Loucy (cell line): ENCODE data around the gene NEDD4L.

ENCODE experiments used
- H2AFZ ChIP-seq: fragments of 200-600 bp; sonication (generic); 2 replicates; pipeline ENCODE4 v1.6.0; 2016; ENCODE audit warnings: antibody characterized with exemption, mild to moderate bottlenecking, low read length, moderate library complexity
- H3F3A ChIP-seq: fragments of 200-600 bp; 2 replicates; pipeline ENCODE4 v1.6.0; 2016; ENCODE audit warnings: antibody characterized with exemption, low read depth, mild to moderate bottlenecking
- H3K27me3 ChIP-seq: fragments of 200-600 bp; sonication (generic); 2 replicates; pipeline ENCODE4 v1.6.1; 2014; ENCODE audit warnings: low read length, mild to moderate bottlenecking; ENCODE audit not compliant: insufficient read depth, poor library complexity, severe bottlenecking
- H3K36me3 ChIP-seq: fragments of 200-600 bp; sonication (generic); 2 replicates; pipeline ENCODE4 v1.6.1; 2016; ENCODE audit warnings: low read length; ENCODE audit not compliant: insufficient read depth
- H3K4me1 ChIP-seq: fragments of 200-600 bp; sonication (generic); 2 replicates; pipeline ENCODE4 v1.5.1; 2014; ENCODE audit warnings: low read length, mild to moderate bottlenecking; ENCODE audit not compliant: insufficient read depth, poor library complexity, severe bottlenecking
- H3K4me2 ChIP-seq: fragments of 200-600 bp; sonication (generic); 2 replicates; pipeline ENCODE4 v1.6.0; 2014; ENCODE audit warnings: antibody characterized with exemption, low read length, low read depth, mild to moderate bottlenecking; ENCODE audit not compliant: poor library complexity, severe bottlenecking
- H3K4me3 ChIP-seq: fragments of 200-600 bp; sonication (generic); 2 replicates; pipeline ENCODE4 v1.5.1; 2014; ENCODE audit warnings: low read length, mild to moderate bottlenecking, mixed read lengths; ENCODE audit not compliant: poor library complexity, severe bottlenecking
- H3K79me2 ChIP-seq: fragments of 200-600 bp; sonication (generic); 2 replicates; pipeline ENCODE4 v1.6.1; 2014; ENCODE audit warnings: low read length; ENCODE audit not compliant: insufficient read depth
- H3K9ac ChIP-seq: fragments of 200-600 bp; sonication (generic); 2 replicates; pipeline ENCODE4 v1.6.0; 2014; ENCODE audit warnings: mild to moderate bottlenecking, low read depth, low read length, moderate library complexity; ENCODE audit not compliant: poor library complexity, severe bottlenecking
- H3K9me2 ChIP-seq: fragments of 200-600 bp; sonication (generic); replicated peaks from 2 replicates; pipeline ENCODE4 v1.6.1; 2016; ENCODE audit warnings: low read depth, low read length, mixed read lengths
- H3K9me3 ChIP-seq: fragments of 200-600 bp; sonication (generic); 2 replicates; pipeline ENCODE4 v1.6.1; 2014; ENCODE audit warnings: mild to moderate bottlenecking, antibody characterized with exemption, low read length, low read depth; ENCODE audit not compliant: insufficient read depth
- H4K20me1 ChIP-seq: fragments of 200-600 bp; sonication (generic); 2 replicates; pipeline ENCODE4 v1.6.0; 2014; ENCODE audit warnings: antibody characterized with exemption, low read length, mild to moderate bottlenecking; ENCODE audit not compliant: insufficient read depth, poor library complexity, severe bottlenecking
- EZH2phosphoT487 ChIP-seq: fragments of 200-600 bp; IDR thresholded peaks from 2 replicates; pipeline ENCODE4 v1.6.1; 2018; ENCODE audit warnings: antibody characterized with exemption, mild to moderate bottlenecking, moderate library complexity, borderline replicate concordance
- TF ChIP-seq, protein P1 (sequence below): fragments of 200-600 bp; sonication (generic); conservative IDR thresholded peaks from 2 replicates; pipeline ENCODE4 v1.5.1; 2014; ENCODE audit warnings: mild to moderate bottlenecking, antibody characterized with exemption, low read length

Gene NEDD4L

DNA sequence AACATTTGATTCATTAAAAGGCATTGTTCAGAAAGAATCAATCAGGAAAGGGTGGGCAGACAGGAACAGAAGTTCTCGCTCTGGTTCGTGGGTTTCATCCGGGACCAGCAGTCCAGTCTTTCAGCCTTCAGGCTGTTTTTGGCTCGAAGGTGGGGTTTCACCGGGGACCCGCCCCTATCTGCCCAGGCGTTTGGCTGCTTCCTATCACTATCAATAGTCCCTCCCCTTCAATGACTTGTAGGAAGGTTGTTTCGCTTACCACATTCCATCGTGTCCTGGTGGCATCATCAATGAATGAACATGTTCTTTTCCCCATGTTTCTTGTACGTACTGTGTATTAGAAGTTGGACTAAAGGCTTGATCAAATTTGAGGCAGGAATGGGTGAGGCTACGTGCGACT, 130.3 kb downstream of the NEDD4L start:
- Histone ChIP-seq H3K36me3 (no peaks in the 10 kb centered on the region), H3K27me3 (no peaks in the 10 kb centered on the region), H4K20me1 (no peaks in the 10 kb centered on the region), H3K9me3 (no peaks in the 10 kb centered on the region), H3K4me3 (no peak overlapping the region), H2AFZ (no peak overlapping the region), H3K9ac (no peak overlapping the region), H3K79me2 (no peaks in the 10 kb centered on the region), H3K9me2 (no peaks in the 10 kb centered on the region), H3K4me2 (no peak overlapping the region), H3F3A (no peaks in the 10 kb centered on the region), H3K4me1 (no peaks in the 10 kb centered on the region)
- no peak for TF ChIP-seq EZH2phosphoT487
- TF ChIP-seq, protein P1, sequence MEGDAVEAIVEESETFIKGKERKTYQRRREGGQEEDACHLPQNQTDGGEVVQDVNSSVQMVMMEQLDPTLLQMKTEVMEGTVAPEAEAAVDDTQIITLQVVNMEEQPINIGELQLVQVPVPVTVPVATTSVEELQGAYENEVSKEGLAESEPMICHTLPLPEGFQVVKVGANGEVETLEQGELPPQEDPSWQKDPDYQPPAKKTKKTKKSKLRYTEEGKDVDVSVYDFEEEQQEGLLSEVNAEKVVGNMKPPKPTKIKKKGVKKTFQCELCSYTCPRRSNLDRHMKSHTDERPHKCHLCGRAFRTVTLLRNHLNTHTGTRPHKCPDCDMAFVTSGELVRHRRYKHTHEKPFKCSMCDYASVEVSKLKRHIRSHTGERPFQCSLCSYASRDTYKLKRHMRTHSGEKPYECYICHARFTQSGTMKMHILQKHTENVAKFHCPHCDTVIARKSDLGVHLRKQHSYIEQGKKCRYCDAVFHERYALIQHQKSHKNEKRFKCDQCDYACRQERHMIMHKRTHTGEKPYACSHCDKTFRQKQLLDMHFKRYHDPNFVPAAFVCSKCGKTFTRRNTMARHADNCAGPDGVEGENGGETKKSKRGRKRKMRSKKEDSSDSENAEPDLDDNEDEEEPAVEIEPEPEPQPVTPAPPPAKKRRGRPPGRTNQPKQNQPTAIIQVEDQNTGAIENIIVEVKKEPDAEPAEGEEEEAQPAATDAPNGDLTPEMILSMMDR: no peak

DNA sequence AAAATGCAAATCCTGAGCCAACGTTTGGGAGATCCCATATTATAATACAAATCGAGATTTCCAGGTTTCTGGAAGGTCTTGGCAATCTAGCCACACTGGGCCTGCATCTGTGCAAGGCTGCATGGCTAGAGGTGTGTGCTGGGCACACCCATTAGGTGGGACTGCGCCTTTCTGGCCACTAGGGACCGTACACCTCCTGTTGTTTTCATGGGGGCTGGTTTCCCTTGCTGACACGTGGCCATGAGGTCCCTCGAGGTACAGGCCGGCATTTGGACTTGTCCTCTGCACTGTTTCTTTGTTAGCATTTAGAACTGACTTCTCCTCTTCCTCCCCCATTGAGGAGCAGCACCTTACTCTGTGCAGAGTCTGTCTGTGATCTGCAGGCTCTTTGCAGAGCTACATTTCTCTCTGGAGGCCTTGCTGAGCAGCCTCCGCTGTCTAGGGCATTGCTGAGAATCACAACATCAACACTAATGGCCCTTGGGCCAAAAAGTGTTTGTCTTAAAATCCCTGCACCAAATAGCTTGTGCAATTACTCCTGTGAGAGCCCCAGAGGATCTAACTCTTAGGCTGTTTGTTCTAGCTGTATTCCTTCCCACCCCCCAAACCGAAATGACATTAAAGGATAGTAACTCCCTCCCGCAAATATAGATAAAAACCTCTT, 131.2 kb downstream of the NEDD4L start:
- no peaks in the 10 kb centered on the region for H3K9me3 ChIP-seq
- H3K4me3 ChIP-seq: no peak overlapping the region
- no peaks in the 10 kb centered on the region for H3K9me2 ChIP-seq
- H2AFZ ChIP-seq: no peak overlapping the region
- no peaks in the 10 kb centered on the region for H3K4me1 ChIP-seq
- H3K79me2 ChIP-seq: no peaks in the 10 kb centered on the region
- no peak overlapping the region for H3K9ac ChIP-seq
- TF ChIP-seq, protein P1: no peak; the same call in 1 of the 2 replicates
- TF ChIP-seq EZH2phosphoT487: no peak
- H3K36me3 ChIP-seq: no peaks in the 10 kb centered on the region
- no peaks in the 10 kb centered on the region for H4K20me1 ChIP-seq
- no peak overlapping the region for H3K4me2 ChIP-seq
- no peaks in the 10 kb centered on the region for H3K27me3 ChIP-seq
- no peaks in the 10 kb centered on the region for H3F3A ChIP-seq

DNA sequence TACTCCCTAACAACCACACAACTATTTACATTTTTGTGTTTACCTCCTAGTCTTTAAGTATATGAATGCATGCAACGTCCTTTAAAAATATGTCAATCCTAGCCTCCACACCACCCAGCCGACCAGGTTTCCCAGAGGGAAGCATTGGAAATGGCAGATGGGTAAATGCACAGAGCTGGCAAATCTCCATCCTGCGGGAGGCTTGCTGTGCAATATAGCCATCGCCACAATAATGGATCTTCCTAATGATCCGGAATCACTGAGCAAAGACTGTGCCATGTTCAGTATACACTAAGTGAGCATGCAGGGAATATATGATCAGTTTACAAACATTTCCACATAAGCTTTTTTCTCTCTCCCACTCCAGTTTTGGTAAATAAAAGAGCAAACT, 131.8 kb downstream of the NEDD4L start:
- Histone ChIP-seq H3K36me3 (no peaks in the 10 kb centered on the region), H3K9ac (no peak overlapping the region), H3F3A (no peaks in the 10 kb centered on the region), H3K4me3 (no peak overlapping the region), H4K20me1 (no peaks in the 10 kb centered on the region), H3K27me3 (no peaks in the 10 kb centered on the region), H3K9me3 (no peaks in the 10 kb centered on the region), H3K79me2 (no peaks in the 10 kb centered on the region), H3K4me1 (no peaks in the 10 kb centered on the region), H3K9me2 (no peaks in the 10 kb centered on the region), H2AFZ (no peak overlapping the region), H3K4me2 (no peak overlapping the region)
- no peak for TF ChIP-seq EZH2phosphoT487
- TF ChIP-seq, protein P1: no peak
